Stimulated activated CD4-positive, alpha-beta T cell treated with anti-CD3 and anti-CD28 coated beads, Interleukin-4, amount 100 ng/mL, for 4 hours (primary cell): ENCODE measurements around the gene KMT2C.
"Not testable (repeated sequence)": the region's sequence is repeated elsewhere in the genome, so short reads cannot be mapped to it uniquely, and the experiment has no call there.

ENCODE experiments used
- DNase-seq, 2 experiments: peaks; one replicate each; pipeline ENCODE4 v3.0.0-alpha.2; 2020

KMT2C gene

DNA sequence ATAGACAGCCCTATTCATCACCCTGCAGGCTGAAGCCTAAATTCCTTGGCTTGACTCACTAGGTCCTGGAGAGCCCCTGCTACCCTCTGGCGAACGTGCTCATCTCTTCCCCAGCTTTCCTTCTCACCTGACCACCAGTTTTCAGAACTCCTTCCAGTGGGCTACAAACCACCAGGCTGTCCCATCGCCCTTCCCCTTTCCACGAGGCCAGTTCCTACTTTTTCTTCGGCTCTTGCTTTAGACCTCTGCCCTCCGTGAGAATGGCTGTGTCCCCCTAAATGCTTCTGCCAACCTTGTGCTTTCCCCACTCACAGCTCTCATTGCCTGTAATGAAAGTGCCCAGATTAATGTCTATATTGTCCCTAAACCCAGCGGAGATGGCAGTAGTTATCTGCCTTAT, 5.4 kb upstream of the KMT2C start:
- not testable (repeated sequence) for DNase-seq

DNA sequence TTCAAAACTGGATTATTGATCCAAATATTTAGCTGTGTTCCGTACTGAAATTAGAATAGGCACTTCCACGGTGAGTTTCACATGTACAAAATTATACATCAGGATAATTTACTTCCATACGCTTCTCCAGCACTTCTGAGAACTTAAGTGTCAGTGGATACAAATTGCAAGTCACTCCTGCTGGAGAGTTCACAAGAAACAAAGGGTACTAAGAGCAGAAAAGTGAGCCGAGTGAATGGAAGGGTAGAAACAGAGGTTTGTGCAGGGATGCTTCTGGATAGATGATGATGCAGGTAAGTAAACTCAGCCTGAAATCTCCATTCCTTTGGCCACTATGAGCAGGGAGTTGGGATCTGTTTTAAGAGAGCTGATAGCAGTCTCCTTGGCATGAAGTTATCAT, 2.2 kb upstream of the KMT2C start:
- not testable (repeated sequence) for DNase-seq

DNA sequence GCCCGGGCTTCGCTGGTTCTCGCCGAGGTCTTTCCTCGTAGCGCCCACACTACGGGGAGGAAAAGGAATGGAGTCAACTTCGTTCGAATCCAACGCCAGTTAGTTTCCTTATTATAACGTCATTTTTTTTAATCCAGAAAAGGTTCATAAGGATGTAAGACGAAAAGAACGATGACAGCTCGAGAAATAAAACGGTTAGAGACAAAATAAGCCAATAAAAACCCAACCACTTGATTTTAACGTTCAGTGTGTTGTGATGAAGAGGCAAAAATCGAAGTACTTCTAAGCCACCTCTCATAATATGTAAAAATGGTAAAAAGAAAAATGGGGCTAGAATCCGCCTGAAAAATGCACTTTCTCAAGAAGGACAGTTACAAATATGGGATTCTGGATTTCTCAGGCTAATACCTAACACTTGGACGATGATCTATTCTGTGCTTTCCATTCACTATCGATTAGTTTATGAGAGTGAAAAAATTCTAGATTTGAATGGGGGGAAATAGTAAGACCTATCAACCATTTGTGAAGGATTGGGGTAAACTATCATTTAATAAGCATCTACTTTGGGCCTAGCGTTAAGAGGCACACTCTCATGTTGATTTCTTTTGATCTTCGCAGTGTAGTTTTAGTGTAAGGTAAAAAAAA, 1.2 kb upstream of the KMT2C start:
- not testable (repeated sequence) for DNase-seq

DNA sequence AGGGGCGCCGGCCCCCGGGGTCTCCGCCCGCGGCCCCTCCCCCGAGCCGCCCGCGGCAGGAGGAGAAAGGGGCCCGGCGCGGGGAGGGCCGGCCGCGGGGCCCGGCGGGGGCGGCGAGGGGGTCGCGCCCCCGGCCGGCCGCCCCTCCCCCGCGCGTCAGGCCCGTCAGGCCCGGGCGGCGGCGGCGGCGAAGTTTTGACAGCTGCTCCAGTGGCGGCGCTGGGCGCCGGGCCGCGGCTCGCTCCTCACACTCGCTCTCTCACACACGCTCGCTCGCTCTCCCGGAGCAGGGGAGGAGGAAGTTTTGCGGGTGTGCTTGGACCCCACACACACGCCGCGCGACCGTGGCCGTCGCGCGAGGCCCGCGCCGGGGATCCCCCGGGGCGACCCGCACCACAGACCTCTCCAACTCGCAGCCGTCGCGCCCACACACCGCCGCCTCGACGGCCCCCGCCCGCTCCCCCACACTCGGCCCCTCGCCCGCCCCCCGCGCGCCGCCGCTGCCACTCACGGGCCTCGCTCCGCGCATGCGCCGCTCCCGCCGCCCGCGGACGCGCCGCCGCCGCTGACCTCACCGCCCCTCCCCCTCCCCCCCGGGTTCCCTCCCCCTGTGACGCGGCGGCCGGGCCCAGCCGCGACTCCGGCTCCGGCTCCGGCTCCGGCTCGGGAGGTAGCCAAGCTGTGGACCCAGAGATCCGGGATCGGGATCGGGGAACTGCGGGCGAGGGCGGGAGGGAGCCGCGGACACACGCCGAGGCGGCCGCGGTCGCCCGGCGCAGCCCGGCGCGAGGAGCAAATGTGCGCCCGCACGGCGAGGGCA, 518 bp upstream of the KMT2C start:
- DNase-seq = peak; percentile 85 to 92

DNA sequence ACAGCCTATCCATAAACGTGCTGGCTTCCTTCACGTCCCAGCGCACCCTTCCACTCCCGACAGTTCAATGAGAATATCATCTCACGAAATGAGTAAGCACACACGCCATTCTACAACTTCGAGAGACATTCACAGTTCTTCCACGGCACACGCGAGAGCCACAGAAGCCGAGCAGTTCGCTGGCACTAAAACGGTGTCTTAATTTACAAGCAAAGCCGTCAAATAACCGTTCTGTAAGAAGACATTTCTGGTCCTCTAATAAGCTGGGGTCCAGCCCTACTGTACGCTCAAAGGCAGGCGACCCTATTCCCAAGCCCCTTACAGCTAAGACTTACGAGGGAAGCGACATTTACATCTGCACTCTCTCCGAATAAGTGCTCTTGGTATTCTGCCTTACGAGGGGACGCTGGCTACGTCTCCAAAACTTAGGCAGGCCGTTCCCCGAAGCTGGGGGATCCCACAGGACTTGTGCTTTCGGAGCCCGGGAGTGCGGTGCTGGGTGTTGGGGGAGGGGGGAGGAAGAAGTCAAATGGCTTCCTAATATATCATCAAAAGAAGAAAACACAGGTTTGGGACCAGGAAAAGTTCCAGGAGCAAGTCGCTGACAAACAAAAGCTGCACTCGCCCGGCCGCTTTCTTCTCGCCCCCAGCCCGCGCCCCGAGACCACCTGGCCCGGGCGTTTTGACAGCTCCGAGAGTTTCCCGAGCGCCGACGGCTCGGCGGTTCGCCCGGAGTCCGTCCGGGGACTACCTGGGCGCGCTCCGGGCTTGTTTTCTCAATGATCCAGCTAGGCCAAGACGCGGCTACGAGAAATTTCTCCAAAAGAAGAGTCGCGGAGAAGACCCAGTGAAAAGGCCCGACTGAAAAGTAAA, 1.1 kb downstream of the KMT2C start:
- peak; percentile 22 to 35 for DNase-seq

DNA sequence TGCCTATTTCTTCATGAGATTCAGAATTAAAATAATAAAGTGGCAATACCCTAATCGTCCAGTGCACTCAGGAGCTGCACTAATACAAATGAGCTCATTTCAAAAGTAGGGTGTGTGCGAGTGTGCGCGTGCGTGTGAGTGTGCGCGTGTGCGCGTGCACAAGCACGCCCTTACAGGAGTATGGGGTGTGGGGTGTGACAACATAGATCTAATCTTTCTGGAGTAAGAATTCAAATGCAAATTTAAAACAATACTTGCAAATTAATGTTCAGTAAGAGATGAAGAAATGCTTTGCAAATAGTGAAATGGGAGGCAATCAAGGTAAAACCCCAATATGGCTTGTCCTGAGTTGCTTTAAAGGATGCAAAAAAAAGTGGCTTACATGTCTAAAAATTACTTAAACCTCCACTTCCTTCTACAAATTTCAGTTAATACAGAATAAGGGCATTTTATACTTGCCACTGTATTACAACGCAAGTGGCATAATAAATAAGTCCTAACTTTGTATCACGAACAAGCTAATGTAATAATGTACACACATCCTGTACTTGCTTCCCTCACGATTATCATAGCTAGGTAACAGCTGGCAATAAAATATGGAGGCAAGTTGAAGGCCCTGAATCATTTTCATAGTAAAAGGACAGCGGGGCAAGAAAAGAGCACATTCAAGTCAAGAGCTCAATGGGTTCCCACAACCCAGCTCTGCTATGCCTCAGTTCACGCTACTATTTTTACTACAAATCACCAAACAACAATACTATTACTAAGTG, 1.9 kb downstream of the KMT2C start:
- DNase-seq = peak; percentile 46 to 65

DNA sequence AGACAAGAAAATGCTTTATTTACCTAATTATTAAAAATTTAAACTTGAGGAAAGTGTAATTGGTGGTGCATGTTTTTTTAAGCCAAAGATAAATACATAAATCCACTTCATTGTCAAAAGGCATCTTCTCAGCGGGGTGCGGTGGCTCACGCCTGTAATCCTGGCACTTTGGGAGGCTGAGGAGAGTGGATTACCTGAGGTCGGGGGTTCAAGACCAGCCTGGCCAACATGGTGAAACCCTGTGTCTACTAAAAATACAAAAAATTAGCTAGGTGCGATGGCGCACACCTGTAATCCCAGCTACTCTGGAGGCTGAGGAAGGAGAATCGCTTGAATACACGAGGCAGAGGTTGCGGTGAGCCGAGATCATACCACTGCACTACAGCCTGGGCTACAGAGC, 3.1 kb downstream of the KMT2C start:
- DNase-seq = not testable (repeated sequence)

DNA sequence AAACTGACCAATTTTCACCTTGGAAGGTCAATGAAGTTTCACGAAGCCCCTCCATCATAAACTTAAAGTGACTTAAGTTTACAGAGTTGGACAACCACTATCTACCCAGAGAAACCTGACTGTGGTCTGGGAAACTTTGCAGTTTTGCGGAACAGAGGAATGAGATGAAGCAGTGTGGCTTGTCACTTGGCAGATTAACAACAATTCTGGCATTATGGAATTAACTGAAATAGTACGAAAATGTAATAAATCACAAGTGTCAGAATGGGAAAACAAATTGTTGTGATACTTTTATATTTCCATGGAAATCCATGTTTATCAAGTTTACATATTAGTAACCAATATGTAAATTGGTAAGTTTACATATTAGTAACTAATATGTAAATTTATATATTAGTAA, 4.9 kb downstream of the KMT2C start:
- no peak for DNase-seq

DNA sequence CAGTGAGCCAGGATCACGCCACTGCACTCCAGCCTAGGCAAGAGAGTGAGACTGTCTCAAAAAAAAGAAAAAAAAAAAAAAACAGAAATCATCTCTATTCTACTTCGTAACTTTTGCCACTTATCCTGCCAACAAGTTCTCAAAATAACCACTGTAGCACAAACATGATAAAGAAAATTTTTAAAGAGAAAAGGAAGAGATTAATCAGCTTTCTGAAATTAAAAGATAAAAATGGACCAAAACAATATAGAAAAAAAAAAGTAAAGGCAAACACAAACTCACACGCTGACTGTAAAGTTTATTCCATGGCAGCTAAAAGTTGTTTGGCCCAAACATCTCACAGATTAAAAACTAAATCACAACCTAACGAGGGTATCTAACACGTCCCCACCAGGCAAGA, 5.7 kb downstream of the KMT2C start:
- DNase-seq = not testable (repeated sequence)

DNA sequence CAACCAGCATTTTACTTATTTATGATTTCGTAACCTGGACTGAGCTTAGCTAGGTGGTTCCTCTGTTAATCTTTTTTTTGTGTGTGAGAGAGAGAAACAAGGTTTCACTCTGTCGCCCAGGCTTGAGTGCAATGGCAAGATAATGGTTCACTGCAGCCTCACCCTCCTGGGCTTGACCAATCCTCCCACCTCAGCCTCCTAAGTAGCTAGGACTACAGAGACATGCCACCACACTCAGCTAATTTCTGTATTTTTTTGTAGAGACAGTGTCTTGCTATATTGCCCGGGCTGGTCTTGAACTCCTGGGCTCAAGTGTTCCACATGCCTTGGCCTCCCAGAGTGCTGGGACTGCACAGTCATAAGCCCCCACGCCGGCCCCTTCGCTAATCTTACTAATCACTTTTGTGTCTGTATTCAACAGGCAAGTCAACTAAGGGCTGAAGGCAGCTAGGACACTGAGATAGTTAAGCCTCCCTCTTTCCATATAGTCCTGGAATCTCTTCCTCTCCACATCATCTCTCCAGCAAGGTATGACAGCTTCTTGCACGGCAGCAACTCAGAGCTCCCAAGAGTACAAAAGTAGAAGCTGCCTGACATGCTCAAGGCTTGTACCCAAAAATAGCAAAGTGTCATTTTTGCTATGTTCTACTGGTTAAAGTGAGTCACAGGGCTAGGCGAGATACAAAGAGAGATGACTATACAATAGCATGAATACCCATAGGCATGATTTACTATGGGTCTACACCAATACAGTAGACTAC, 11.3 kb downstream of the KMT2C start:
- no peak for DNase-seq

DNA sequence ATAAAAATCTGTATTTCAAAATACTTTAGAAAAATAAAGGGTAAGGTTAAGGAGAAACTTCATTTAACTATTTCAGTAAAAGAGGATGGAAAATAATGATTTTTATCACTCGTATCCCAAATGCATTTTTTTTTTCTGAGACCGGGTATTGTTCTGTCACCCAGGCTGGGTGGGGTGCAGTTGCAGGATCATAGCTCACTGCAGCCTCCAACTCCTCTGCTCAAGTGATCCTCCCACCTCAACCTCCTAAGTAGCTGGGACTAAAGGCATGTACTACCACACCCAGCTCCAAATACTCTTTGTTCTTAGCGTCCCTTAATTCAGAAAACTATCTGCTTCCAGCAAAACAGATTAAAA, 11.8 kb downstream of the KMT2C start:
- DNase-seq = no peak

DNA sequence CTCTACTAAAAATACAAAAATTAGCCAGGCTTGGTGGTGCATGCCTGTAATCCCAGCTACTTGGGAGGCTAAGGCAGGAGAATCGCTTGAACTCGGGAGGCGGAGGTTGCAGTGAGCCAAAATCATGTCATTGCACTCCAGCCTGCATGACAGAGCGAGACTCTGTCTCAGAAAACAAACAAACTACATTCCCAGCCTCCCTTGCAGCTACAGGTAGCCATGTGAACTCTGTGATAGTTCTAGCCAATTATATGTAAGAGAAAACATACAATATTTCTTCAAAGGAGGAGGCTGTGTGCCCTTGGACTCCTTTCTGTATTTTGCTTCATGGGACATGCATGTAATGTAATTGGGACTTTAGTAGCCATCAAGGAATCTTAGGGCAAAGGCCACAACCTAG, 12.6 kb downstream of the KMT2C start:
- not testable (repeated sequence) for DNase-seq

DNA sequence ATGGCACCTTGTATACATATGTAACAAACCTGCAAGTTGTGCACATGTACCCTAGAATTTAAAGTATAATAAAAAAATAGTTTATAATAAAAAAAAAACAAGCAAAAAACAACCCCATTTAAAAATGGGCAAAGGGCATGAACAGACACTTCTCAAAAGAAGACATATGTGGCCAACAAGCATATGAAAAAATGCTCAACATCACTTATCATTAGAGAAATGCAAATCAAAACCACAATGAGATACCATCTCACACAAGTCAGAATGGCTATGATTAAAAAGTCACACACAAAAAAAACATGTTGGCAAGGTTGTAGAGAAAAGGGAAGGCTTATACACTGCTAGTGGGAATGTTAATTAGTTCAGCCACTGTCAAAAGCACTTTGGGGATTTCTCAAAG, 14.9 kb downstream of the KMT2C start:
- not testable (repeated sequence) for DNase-seq

DNA sequence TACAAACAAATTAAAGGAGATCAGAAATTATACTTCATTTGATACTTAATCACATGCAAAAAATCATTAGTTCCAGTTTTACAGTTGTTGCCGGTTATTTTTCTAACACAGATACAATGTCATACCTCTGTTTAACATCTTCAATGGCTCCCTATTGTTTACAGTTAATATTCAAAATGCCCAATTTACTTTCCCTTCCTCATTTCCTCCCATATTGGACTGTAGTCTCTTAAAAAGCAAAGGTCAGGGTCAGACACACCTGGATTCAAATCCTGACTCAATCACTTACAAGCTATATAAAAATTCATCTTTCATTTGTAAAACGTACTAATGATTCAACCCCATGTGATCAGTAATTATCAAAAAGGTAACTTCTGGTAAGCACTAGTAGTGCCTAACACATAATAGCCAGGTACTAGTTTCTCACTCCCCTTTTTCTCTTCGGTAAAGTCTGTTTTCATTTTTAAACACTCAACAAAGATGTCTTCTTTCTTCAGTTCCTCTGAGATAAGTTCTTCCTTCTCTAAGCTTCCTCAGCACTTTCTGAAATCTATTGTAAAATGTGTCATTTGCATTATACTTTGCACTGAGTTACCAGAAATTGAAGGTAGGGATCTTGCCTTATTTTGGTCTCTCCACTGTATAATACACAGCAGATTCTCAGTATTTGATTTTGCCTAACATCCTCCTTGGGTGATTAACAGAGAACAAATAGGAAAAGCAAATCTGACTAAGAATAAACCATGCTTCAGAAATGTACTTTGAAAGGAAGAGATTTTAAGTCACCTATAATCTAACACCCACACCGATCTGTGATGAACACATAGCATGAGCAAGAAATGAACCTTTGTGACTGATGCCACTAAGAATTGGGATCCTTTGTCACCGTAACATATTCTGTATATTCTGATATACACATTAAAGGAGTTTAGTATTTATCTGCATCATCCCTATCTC, 16.1 kb downstream of the KMT2C start:
- no peak for DNase-seq

DNA sequence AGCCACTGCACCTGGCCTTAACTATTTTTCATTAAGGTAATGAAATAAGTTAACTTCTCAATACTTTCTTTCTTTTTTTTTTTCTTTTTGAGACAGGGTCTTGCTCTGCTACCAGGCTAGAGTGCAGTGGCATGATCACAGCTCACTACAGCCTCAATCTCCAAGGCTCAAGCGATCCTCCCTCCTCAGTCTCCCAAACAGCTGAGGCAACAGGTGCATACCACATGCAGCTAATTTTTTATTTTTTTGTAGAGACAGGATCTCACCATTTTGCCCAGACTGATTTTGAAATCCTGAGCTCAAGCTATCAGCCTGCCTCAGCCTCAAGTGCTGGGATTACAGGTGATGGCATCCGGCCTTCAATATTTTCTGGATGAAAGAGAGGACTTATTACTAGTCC, 21.0 kb downstream of the KMT2C start:
- DNase-seq = no peak

DNA sequence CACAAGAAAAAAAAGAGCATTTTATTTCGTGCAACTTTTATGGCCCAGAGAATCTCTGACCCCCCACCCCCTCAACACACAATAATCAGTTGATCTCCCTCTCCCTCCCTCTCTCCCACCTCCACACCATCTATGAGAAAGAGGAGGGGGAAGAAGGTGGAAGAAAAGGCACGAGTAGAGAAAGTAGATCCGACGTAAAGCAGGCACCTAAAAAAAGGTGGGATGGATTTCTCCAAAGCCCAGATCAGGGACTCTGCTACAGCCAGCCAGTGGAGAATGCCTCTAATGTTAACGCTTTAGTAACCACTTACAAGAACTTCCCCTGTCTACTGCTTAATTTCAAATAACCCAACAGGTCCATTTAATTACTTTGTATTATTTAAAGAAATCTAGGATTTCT, 24.4 kb downstream of the KMT2C start:
- no peak for DNase-seq

DNA sequence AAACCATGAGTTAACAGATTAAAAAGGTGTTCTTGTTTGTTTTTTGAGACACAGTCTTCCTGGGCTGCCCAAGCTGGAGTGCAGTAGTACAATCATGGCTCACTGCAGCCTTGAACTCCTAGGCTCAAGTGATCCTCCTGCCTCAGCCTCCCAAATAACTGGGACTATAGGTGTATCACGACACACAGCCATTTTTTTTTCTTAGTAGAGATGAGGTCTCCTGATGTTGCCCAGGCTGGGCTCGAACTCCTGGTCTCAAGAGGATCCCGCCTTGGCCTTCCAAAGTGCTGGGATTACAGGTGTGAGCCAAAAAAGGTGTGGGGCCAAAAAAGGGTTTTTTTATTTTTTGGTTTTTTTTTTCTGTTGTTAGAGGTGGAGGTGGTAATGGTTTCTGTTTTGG, 29.3 kb downstream of the KMT2C start:
- no peak for DNase-seq

DNA sequence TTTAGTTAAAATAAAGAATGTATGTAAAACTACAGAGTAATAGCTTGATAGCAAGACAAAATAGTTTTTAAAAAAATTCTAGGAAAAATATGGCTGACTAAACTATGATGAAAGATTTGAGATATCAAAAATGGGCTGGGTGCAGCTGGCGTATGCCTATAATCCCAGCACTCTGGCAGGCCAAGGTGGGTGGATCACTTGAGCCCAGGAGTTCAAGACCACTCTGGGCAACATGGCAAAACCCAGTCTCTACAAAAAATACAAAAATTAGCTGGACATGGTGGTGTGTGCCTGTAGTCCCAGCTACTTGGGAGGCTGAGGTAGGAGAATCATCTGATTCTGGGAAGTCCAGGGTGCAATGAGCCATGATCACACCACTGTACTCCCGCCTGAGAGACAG, 29.8 kb downstream of the KMT2C start:
- DNase-seq = not testable (repeated sequence)

DNA sequence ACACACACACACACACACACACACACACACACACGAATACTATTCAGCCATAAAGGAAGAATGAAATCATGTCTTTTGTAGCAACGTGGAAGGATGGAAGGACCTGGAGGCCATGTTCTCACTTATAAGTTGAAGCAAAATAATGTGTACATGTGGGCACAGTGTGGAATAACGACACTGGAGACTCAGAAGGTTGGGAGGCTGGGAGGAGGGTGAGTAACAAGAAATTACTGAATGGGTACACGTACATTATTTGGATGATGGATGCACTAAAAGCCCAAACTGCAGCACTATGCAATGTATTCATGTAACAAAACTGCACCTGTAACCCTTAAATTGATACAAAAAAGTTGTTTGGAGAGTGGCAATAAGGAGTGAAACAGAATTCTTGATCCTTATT, 32.1 kb downstream of the KMT2C start:
- DNase-seq = no peak

DNA sequence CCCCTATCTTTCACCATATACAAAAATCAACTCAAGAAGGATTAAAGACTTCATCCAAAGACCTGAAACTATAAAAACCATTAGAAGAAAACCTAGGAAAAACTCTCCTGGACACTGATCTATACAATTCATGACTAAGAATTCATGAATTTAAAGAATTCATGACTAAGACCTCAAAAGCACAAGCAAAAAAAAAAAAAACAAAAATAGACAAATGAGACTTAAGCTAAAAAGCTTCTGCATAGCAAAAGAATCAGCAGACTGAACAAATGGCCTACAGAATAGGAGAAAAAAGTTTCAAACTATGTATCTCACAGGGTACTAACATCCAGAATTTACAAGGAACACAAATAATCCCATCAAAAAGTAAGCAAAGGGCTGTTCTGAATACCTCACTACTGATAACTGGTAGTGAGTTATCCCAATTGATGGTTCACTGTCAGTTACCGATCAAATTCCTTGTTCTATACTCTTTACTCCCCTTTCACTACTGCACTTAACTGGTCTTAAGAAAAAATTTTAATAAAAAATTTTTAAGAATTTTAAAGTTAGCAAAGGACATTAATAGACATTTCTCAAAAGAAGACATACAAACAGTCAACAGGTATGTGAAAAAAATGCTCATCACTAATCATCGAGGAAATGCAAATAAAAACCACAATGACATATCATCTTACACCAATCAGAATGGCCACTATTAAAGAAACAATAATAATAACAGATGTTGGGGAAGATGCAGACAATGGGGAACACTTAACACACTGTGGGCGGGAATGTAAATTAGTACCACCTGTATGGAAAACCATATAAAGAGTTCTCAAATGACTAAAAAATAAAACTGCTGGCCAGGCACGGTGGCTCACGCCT, 33.2 kb downstream of the KMT2C start:
- no peak for DNase-seq
